Common myeloid progenitor, CD34-positive (primary cell): ENCODE results near the gene IL17RA.

Source experiments
- CTCF ChIA-PET: fragments of 350-600 bp; sonication (Branson Sonifier 250); formaldehyde crosslinking; loops from one replicate; lab custom pipeline; 2021; ENCODE audit warnings: antibody characterized with exemption; lab: Charles Lee
- POLR2A ChIA-PET: fragments of 350-600 bp; sonication (Branson Sonifier 250); formaldehyde crosslinking; loops from one replicate; lab custom pipeline; 2021; ENCODE audit warnings: antibody characterized with exemption; lab: Charles Lee
- DNase-seq, 3 donors: peaks; one replicate each; pipeline versions ENCODE4 v3.0.0 to v3.0.0-alpha.2; 2013
- H3K27ac ChIP-seq, 2 experiments: 1 replicate in 1 of 2; 2 replicates in 1 of 2; pipeline ENCODE4 v1.7.0; 2013; ENCODE audit warnings: inconsistent platforms in 2 of 2, low read length in 2 of 2, mild to moderate bottlenecking in 2 of 2, low read depth in 1 of 2, moderate library complexity in 1 of 2; ENCODE audit not compliant: severe bottlenecking in 2 of 2, insufficient read depth in 1 of 2, poor library complexity in 1 of 2
- H3K27me3 ChIP-seq, 5 experiments: replicated peaks in 2 of 5; 1 replicate in 3 of 5; 2 replicates in 2 of 5; pipeline versions ENCODE4 v1.6.1 to v1.7.0; 2013; ENCODE audit warnings: low read length in 4 of 5, mild to moderate bottlenecking in 2 of 5, moderate library complexity in 2 of 5, inconsistent platforms in 1 of 5; ENCODE audit not compliant: insufficient read depth in 5 of 5, control insufficient read depth in 4 of 5
- H3K36me3 ChIP-seq, 4 experiments: 1 replicate in 2 of 4; 2 replicates in 2 of 4; pipeline versions ENCODE4 v1.6.1 to v1.7.0; 2013; ENCODE audit warnings: low read length in 3 of 4, control low read depth in 1 of 4, mild to moderate bottlenecking in 1 of 4; ENCODE audit not compliant: control insufficient read depth in 4 of 4, insufficient read depth in 4 of 4
- H3K4me1 ChIP-seq, 4 experiments: 1 replicate in 3 of 4; 2 replicates in 1 of 4; pipeline versions ENCODE4 v1.6.1 to v1.7.1; 2013; ENCODE audit warnings: low read length in 3 of 4, mild to moderate bottlenecking in 3 of 4, control low read depth in 1 of 4, inconsistent platforms in 1 of 4, moderate library complexity in 1 of 4; ENCODE audit not compliant: control insufficient read depth in 4 of 4, insufficient read depth in 4 of 4; ENCODE audit errors: control extremely low read depth in 1 of 4
- H3K4me3 ChIP-seq, 7 experiments: 1 replicate in 4 of 7; 2 replicates in 3 of 7; pipeline versions ENCODE4 v1.5.1 to v1.7.0; 2013; ENCODE audit warnings: mild to moderate bottlenecking in 7 of 7, low read length in 6 of 7, moderate library complexity in 6 of 7, inconsistent platforms in 2 of 7, low read depth in 2 of 7, control low read depth in 1 of 7; ENCODE audit not compliant: insufficient read depth in 4 of 7, control insufficient read depth in 1 of 7; ENCODE audit errors: extremely low read depth in 1 of 7
- H3K9me3 ChIP-seq, 5 experiments: 1 replicate in 4 of 5; 2 replicates in 1 of 5; pipeline versions ENCODE4 v1.6.1 to v1.7.1; 2013; ENCODE audit warnings: low read length in 4 of 5, mild to moderate bottlenecking in 2 of 5, inconsistent platforms in 1 of 5, low read depth in 1 of 5, moderate library complexity in 1 of 5; ENCODE audit not compliant: control insufficient read depth in 4 of 5, insufficient read depth in 2 of 5; ENCODE audit errors: control extremely low read depth in 1 of 5
- WGBS: methylation state at CpG from one replicate; pipeline ENCODE4 v1.1.5; 2013; ENCODE audit not compliant: insufficient coverage; 5-methylcytosine and 5-hydroxymethylcytosine counted together

The IL17RA gene

DNA sequence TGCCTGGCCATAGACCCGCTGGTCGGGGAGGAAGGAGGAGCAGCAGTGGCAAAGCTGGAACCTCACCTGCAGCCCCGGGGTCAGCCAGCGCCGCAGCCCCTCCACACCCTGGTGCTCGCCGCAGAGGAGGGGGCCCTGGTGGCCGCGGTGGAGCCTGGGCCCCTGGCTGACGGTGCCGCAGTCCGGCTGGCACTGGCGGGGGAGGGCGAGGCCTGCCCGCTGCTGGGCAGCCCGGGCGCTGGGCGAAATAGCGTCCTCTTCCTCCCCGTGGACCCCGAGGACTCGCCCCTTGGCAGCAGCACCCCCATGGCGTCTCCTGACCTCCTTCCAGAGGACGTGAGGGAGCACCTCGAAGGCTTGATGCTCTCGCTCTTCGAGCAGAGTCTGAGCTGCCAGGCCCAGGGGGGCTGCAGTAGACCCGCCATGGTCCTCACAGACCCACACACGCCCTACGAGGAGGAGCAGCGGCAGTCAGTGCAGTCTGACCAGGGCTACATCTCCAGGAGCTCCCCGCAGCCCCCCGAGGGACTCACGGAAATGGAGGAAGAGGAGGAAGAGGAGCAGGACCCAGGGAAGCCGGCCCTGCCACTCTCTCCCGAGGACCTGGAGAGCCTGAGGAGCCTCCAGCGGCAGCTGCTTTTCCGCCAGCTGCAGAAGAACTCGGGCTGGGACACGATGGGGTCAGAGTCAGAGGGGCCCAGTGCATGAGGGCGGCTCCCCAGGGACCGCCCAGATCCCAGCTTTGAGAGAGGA lies 24.5 kb downstream of the IL17RA start:
- no peak for DNase-seq
- Histone ChIP-seq H3K27ac (no peak overlapping the region), H3K4me1 (peaks cover 15 to 71% (median 48%) of the 10 kb centered on the region in 4 experiments), H3K27me3 (peaks cover 0 to 5% (median 2%) of the 10 kb centered on the region in 5 experiments), H3K9me3 (no peaks in the 10 kb centered on the region), H3K4me3 (no peak overlapping the region), H3K36me3 (peaks cover 2 to 66% (median 23%) of the 10 kb centered on the region in 4 experiments)
- ChIA-PET POLR2A (no interaction called here), CTCF (interaction anchor here (1.7 kb wide), 1 partner anchor 62 kb away, joined by 4 read pairs; no protein-coding TSS in a partner anchor)
- 97% methylated on average over 39 of the region's 42 CpGs for WGBS

DNA sequence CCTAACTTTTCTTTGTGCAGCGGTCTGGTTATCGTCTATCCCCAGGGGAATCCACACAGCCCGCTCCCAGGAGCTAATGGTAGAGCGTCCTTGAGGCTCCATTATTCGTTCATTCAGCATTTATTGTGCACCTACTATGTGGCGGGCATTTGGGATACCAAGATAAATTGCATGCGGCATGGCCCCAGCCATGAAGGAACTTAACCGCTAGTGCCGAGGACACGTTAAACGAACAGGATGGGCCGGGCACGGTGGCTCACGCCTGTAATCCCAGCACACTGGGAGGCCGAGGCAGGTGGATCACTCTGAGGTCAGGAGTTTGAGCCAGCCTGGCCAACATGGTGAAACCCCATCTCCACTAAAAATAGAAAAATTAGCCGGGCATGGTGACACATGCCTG lies 25.2 kb downstream of the IL17RA start:
- CTCF ChIA-PET = interaction anchor here (0.6 to 1.7 kb wide), 2 partner anchors 61 to 212 kb away, joined by 3 to 4 read pairs; no protein-coding TSS in a partner anchor
- H3K27ac ChIP-seq = no peak overlapping the region
- peaks cover 2 to 59% (median 19%) of the 10 kb centered on the region in 4 experiments for H3K36me3 ChIP-seq
- H3K4me3 ChIP-seq = no peak overlapping the region
- POLR2A ChIA-PET = no interaction called here
- H3K4me1 ChIP-seq = peaks cover 17 to 71% (median 50%) of the 10 kb centered on the region in 4 experiments
- DNase-seq = no peak
- 91% methylated on average over 15 of the region's 16 CpGs for WGBS
- peaks cover 0 to 2% (median 0%) of the 10 kb centered on the region in 5 experiments for H3K27me3 ChIP-seq
- H3K9me3 ChIP-seq = no peaks in the 10 kb centered on the region

- H3K4me3 ChIP-seq = no peak overlapping the region
- H3K36me3 ChIP-seq = peaks cover 2 to 49% (median 12%) of the 10 kb centered on the region in 4 experiments
- 96% methylated on average over 12 of the region's 13 CpGs for WGBS
- ChIA-PET CTCF (interaction anchor here (1.7 kb wide), 1 partner anchor 60 kb away, joined by 4 read pairs; no protein-coding TSS in a partner anchor), POLR2A (no interaction called here)
- no peak for DNase-seq
- H3K9me3 ChIP-seq = no peaks in the 10 kb centered on the region
- no peak overlapping the region for H3K27ac ChIP-seq
- H3K27me3 ChIP-seq = peaks cover 0 to 2% (median 0%) of the 10 kb centered on the region in 5 experiments
- peaks cover 25 to 71% (median 50%) of the 10 kb centered on the region in 4 experiments for H3K4me1 ChIP-seq
Measured at GRCh38 chr22:17110791-17111550, 26.2 kb downstream of the IL17RA start.

GRCh38 chr22:17112491-17113042 lies 27.8 kb downstream of the IL17RA start:
- no peak overlapping the region for H3K27ac ChIP-seq
- H3K36me3 ChIP-seq = peaks cover 2 to 40% (median 12%) of the 10 kb centered on the region in 4 experiments
- POLR2A ChIA-PET = no interaction called here

GRCh38 chr22:17113600-17113999 lies 28.8 kb downstream of the IL17RA start:
- CTCF ChIA-PET = interaction anchor here (1.9 to 2.2 kb wide), 2 partner anchors 15 to 39 kb away, joined by 4 to 5 read pairs; no protein-coding TSS in a partner anchor
- peaks cover 29 to 71% (median 51%) of the 10 kb centered on the region in 4 experiments for H3K4me1 ChIP-seq

More at GRCh38 chr22:17112491-17113042, 27.8 kb downstream of the IL17RA start:
- Histone ChIP-seq H3K27me3 (peaks cover 0 to 2% (median 0%) of the 10 kb centered on the region in 5 experiments), H3K4me1 (peaks cover 25 to 71% (median 50%) of the 10 kb centered on the region in 4 experiments), H3K9me3 (no peaks in the 10 kb centered on the region), H3K4me3 (no peak overlapping the region)
- DNase-seq = no peak
- CTCF ChIA-PET = interaction anchor here (0.6 to 2.2 kb wide), 3 partner anchors 14 to 756 kb away, joined by 3 to 5 read pairs (median 4); no protein-coding TSS in a partner anchor
- 95% methylated on average over 4 of the region's 9 CpGs for WGBS

GRCh38 chr22:17114173-17114897 lies 29.5 kb downstream of the IL17RA start:
- peaks cover 0 to 23% (median 4%) of the 10 kb centered on the region in 4 experiments for H3K36me3 ChIP-seq
- peaks cover 0 to 8% (median 4%) of the 10 kb centered on the region in 5 experiments for H3K27me3 ChIP-seq
- no peak overlapping the region for H3K27ac ChIP-seq
- no peak overlapping the region for H3K4me3 ChIP-seq
- no peak for DNase-seq
- no peaks in the 10 kb centered on the region for H3K9me3 ChIP-seq
- CTCF ChIA-PET = interaction anchor here (0.5 to 1.9 kb wide), 3 partner anchors 35 to 843 kb away, joined by 4 read pairs; no protein-coding TSS in a partner anchor
- peaks cover 33 to 75% (median 55%) of the 10 kb centered on the region in 4 experiments for H3K4me1 ChIP-seq
- POLR2A ChIA-PET = no interaction called here
- WGBS = 79% methylated on average over 10 of the region's 13 CpGs

More at GRCh38 chr22:17113600-17113999, 28.8 kb downstream of the IL17RA start:
- Histone ChIP-seq H3K27me3 (peaks cover 0 to 4% (median 0%) of the 10 kb centered on the region in 5 experiments), H3K9me3 (no peaks in the 10 kb centered on the region), H3K36me3 (peaks cover under 1 to 30% (median 8%) of the 10 kb centered on the region in 4 experiments), H3K4me3 (no peak overlapping the region), H3K27ac (no peak overlapping the region)
- 96% methylated on average over 8 of the region's 8 CpGs for WGBS
- no peak for DNase-seq
- POLR2A ChIA-PET = no interaction called here
